Measurements from ENCODE around the gene ADCY10.

- no peak for TF ChIP-seq EZH2 (IDR thresholded peaks at IDR 0.05; ENCODE audit: low read depth, low read length, severe bottlenecking)
- TF ChIP-seq SP1 (IDR thresholded peaks at IDR 0.05; ENCODE audit: low read depth, low read length): no peak
- no peak for TF ChIP-seq GTF2F1 (IDR thresholded peaks at IDR 0.05; ENCODE audit: borderline replicate concordance, low read depth, low read length)
- no peak for TF ChIP-seq CTCF (IDR thresholded peaks at IDR 0.05; ENCODE audit: control extremely low read depth in 1 of 3, insufficient read depth in 1 of 3, low read depth in 1 of 3, low read length in 3 of 3)
- no peak for TF ChIP-seq POLR2A (IDR thresholded peaks at IDR 0.05; ENCODE audit: control extremely low read depth in 1 of 2, low read depth in 2 of 2, low read length in 2 of 2)
- no peak for TF ChIP-seq EP300 (IDR thresholded peaks at IDR 0.05; ENCODE audit: borderline replicate concordance in 1 of 2, low read depth in 2 of 2, low read length in 2 of 2)
- TF ChIP-seq ATF2 (IDR thresholded peaks at IDR 0.05; ENCODE audit: low read length): no peak
- no peak for TF ChIP-seq ATF3 (IDR thresholded peaks at IDR 0.05; ENCODE audit: insufficient read depth, low read depth, low read length)
- no peak for TF ChIP-seq E2F6 (IDR thresholded peaks at IDR 0.05)
- no peak for TF ChIP-seq MAFK (IDR thresholded peaks at IDR 0.05; ENCODE audit: low read depth, low read length)
Observed at GRCh38 chr1:167940264-167940663, 26.3 kb upstream of the ADCY10 start.
